ENCODE results near the gene YBX3.
"Not testable (repeated sequence)": the region's sequence is repeated elsewhere in the genome, so short reads cannot be mapped to it uniquely, and the experiment has no call there.

Gene YBX3

GRCh38 chr12:10722905-10723746, at the start of gene YBX3:
YBX3 (minus strand) TSS chr12:10723323; CDS start chr12:10723111, 212 bp downstream.
- ATAC-seq (peak; percentile 39), DNase-seq (peak; percentile 73)

- no peak for DNase-seq
- no peak for ATAC-seq
Measured at GRCh38 chr12:10771132-10771733, 48.1 kb upstream of the YBX3 start.

- ATAC-seq (no peak), DNase-seq (no peak)
Measured at GRCh38 chr12:10759657-10760056, 36.5 kb upstream of the YBX3 start.

- DNase-seq (no peak), ATAC-seq (no peak)
Measured at GRCh38 chr12:10756194-10756593, 33.1 kb upstream of the YBX3 start.

- no peak for DNase-seq
Measured at GRCh38 chr12:10753059-10753458, 29.9 kb upstream of the YBX3 start.

GRCh38 chr12:10750385-10750727, 27.2 kb upstream of the YBX3 start:
- ATAC-seq (no peak), DNase-seq (no peak)

More at GRCh38 chr12:10753059-10753458, 29.9 kb upstream of the YBX3 start:
- ATAC-seq: no peak

GRCh38 chr12:10749700-10750384, 26.7 kb upstream of the YBX3 start:
- peak; percentile 68 for DNase-seq
- peak; percentile 91 for ATAC-seq

- DNase-seq (no peak), ATAC-seq (no peak)
Measured at GRCh38 chr12:10747730-10748129, 24.6 kb upstream of the YBX3 start.

- not testable (repeated sequence) for DNase-seq, ATAC-seq
Measured at GRCh38 chr12:10743420-10743819, 20.3 kb upstream of the YBX3 start.

- ATAC-seq (no peak), DNase-seq (no peak)
Measured at GRCh38 chr12:10741845-10742244, 18.7 kb upstream of the YBX3 start.

- peak; percentile 28 for ATAC-seq
Measured at GRCh38 chr12:10740182-10740581, 17.1 kb upstream of the YBX3 start.

GRCh38 chr12:10739157-10740118, 16.3 kb upstream of the YBX3 start:
- ATAC-seq: no peak
- no peak for DNase-seq

More at GRCh38 chr12:10740182-10740581, 17.1 kb upstream of the YBX3 start:
- no peak for DNase-seq

GRCh38 chr12:10737249-10737648, 14.1 kb upstream of the YBX3 start:
- DNase-seq (no peak), ATAC-seq (no peak)

GRCh38 chr12:10736463-10736862, 13.3 kb upstream of the YBX3 start:
- DNase-seq: no peak
- ATAC-seq: no peak

GRCh38 chr12:10735428-10735827, 12.3 kb upstream of the YBX3 start:
- DNase-seq: no peak
- peak; percentile 55 for ATAC-seq

- no peak for DNase-seq
- no peak for ATAC-seq
Measured at GRCh38 chr12:10732549-10732948, 9.4 kb upstream of the YBX3 start.

- ATAC-seq (no peak), DNase-seq (no peak)
Measured at GRCh38 chr12:10732066-10732465, 8.9 kb upstream of the YBX3 start.

GRCh38 chr12:10730559-10730958, 7.4 kb upstream of the YBX3 start:
- ATAC-seq: no peak
- no peak for DNase-seq

GRCh38 chr12:10728091-10728490, 5.0 kb upstream of the YBX3 start:
- ATAC-seq: no peak
- DNase-seq: no peak

- ATAC-seq (no peak), DNase-seq (no peak)
Measured at GRCh38 chr12:10726945-10727344, 3.8 kb upstream of the YBX3 start.

- DNase-seq (no peak), ATAC-seq (no peak)
Measured at GRCh38 chr12:10725003-10725402, 1.9 kb upstream of the YBX3 start.

- peak; percentile 74 for ATAC-seq
Measured at GRCh38 chr12:10722502-10722904, 620 bp downstream of the YBX3 start.

More at GRCh38 chr12:10722502-10722904, 620 bp downstream of the YBX3 start:
- DNase-seq: peak; percentile 66

Data from stimulated activated naive CD8-positive, alpha-beta T cell treated with anti-CD3 and anti-CD28 coated beads, Interleukin-15, Interleukin-2, amounts not matched to agents 100 U/mL and 50 U/mL, for 24 hours (primary cell).